Mucosa of stomach (tissue), 1 donor: ENCODE results near the gene MICALL2.

ENCODE experiments used
- H3K27me3 ChIP-seq: one replicate; pipeline ENCODE4 v1.7.0; 2013; ENCODE audit warnings: mild to moderate bottlenecking, low read length; ENCODE audit not compliant: control insufficient read depth, insufficient read depth
- H3K36me3 ChIP-seq: one replicate; pipeline ENCODE4 v1.7.0; 2013; ENCODE audit warnings: low read length; ENCODE audit not compliant: control insufficient read depth, insufficient read depth
- H3K4me1 ChIP-seq: one replicate; pipeline ENCODE4 v1.7.0; 2013; ENCODE audit warnings: mild to moderate bottlenecking, low read length; ENCODE audit not compliant: control insufficient read depth, insufficient read depth
- H3K4me3 ChIP-seq: one replicate; pipeline ENCODE4 v1.7.0; 2013; ENCODE audit warnings: low read length
- H3K9ac ChIP-seq: one replicate; pipeline ENCODE4 v1.7.0; 2013; ENCODE audit warnings: mild to moderate bottlenecking, low read length, moderate library complexity
- H3K9me3 ChIP-seq: one replicate; pipeline ENCODE4 v1.7.0; 2013; ENCODE audit warnings: mild to moderate bottlenecking, low read length, moderate library complexity; ENCODE audit not compliant: control insufficient read depth
- donor health status: Pancreatic carcinoma.

MICALL2 gene

GRCh38 chr7:1434165-1434718 is 25.0 kb downstream of the MICALL2 start:
- no peak overlapping the region for H3K9ac ChIP-seq
- peaks cover 17% of the 10 kb centered on the region for H3K27me3 ChIP-seq
- H3K4me1 ChIP-seq, result peaks cover 12% of the 10 kb centered on the region
- H3K9me3 ChIP-seq, result no peaks in the 10 kb centered on the region
- H3K36me3 ChIP-seq, result peaks cover 5% of the 10 kb centered on the region
- H3K4me3 ChIP-seq, result no peak overlapping the region

- H3K4me1 ChIP-seq, result peaks cover 12% of the 10 kb centered on the region
- no peaks in the 10 kb centered on the region for H3K9me3 ChIP-seq
- peaks cover 21% of the 10 kb centered on the region for H3K27me3 ChIP-seq
- H3K36me3 ChIP-seq, result peaks cover 5% of the 10 kb centered on the region
- no peak overlapping the region for H3K4me3 ChIP-seq
- no peak overlapping the region for H3K9ac ChIP-seq
These were observed 25.9 kb downstream of the MICALL2 start for GRCh38 chr7:1433128-1433920.

GRCh38 chr7:1432411-1433082 is 26.7 kb downstream of the MICALL2 start:
- no peak overlapping the region for H3K9ac ChIP-seq
- no peaks in the 10 kb centered on the region for H3K9me3 ChIP-seq
- peaks cover 12% of the 10 kb centered on the region for H3K4me1 ChIP-seq
- peaks cover 5% of the 10 kb centered on the region for H3K36me3 ChIP-seq
- peaks cover 21% of the 10 kb centered on the region for H3K27me3 ChIP-seq
- H3K4me3 ChIP-seq, result no peak overlapping the region

GRCh38 chr7:1431634-1432380 is 27.5 kb downstream of the MICALL2 start:
- Histone ChIP-seq H3K4me1 (peaks cover 12% of the 10 kb centered on the region), H3K36me3 (peaks cover 5% of the 10 kb centered on the region), H3K9me3 (no peaks in the 10 kb centered on the region), H3K27me3 (peaks cover 21% of the 10 kb centered on the region), H3K4me3 (no peak overlapping the region), H3K9ac (no peak overlapping the region)

- peaks cover 5% of the 10 kb centered on the region for H3K36me3 ChIP-seq
- peaks cover 12% of the 10 kb centered on the region for H3K4me1 ChIP-seq
- no peak overlapping the region for H3K9ac ChIP-seq
- no peak overlapping the region for H3K4me3 ChIP-seq
- H3K9me3 ChIP-seq, result no peaks in the 10 kb centered on the region
- peaks cover 21% of the 10 kb centered on the region for H3K27me3 ChIP-seq
These were observed 28.0 kb downstream of the MICALL2 start for GRCh38 chr7:1431226-1431625.

GRCh38 chr7:1430056-1430845 is 29.0 kb downstream of the MICALL2 start:
- H3K4me3 ChIP-seq, result no peak overlapping the region
- H3K4me1 ChIP-seq, result peaks cover 12% of the 10 kb centered on the region
- no peak overlapping the region for H3K9ac ChIP-seq
- no peaks in the 10 kb centered on the region for H3K9me3 ChIP-seq
- peaks cover 5% of the 10 kb centered on the region for H3K36me3 ChIP-seq
- peaks cover 21% of the 10 kb centered on the region for H3K27me3 ChIP-seq

- peaks cover 21% of the 10 kb centered on the region for H3K27me3 ChIP-seq
- no peak overlapping the region for H3K9ac ChIP-seq
- peaks cover 12% of the 10 kb centered on the region for H3K4me1 ChIP-seq
These were observed 30.2 kb downstream of the MICALL2 start for GRCh38 chr7:1428941-1429501.

GRCh38 chr7:1427064-1427657 is 32.1 kb downstream of the MICALL2 start:
- peaks cover 32% of the 10 kb centered on the region for H3K27me3 ChIP-seq
- peaks cover 2% of the 10 kb centered on the region for H3K4me1 ChIP-seq
- no peak overlapping the region for H3K4me3 ChIP-seq
- no peak overlapping the region for H3K9ac ChIP-seq
- H3K36me3 ChIP-seq, result no peaks in the 10 kb centered on the region
- no peaks in the 10 kb centered on the region for H3K9me3 ChIP-seq

More at GRCh38 chr7:1428941-1429501, 30.2 kb downstream of the MICALL2 start:
- Histone ChIP-seq H3K4me3 (no peak overlapping the region), H3K9me3 (no peaks in the 10 kb centered on the region), H3K36me3 (peaks cover 4% of the 10 kb centered on the region)

- H3K27me3 ChIP-seq, result peaks cover 36% of the 10 kb centered on the region
- H3K9me3 ChIP-seq, result no peaks in the 10 kb centered on the region
- no peaks in the 10 kb centered on the region for H3K4me1 ChIP-seq
- H3K9ac ChIP-seq, result no peak overlapping the region
- H3K4me3 ChIP-seq, result no peak overlapping the region
- H3K36me3 ChIP-seq, result no peaks in the 10 kb centered on the region
These were observed 32.8 kb downstream of the MICALL2 start for GRCh38 chr7:1426474-1426873.

GRCh38 chr7:1425292-1426136 is 33.8 kb downstream of the MICALL2 start:
- H3K4me1 ChIP-seq, result no peaks in the 10 kb centered on the region
- no peaks in the 10 kb centered on the region for H3K9me3 ChIP-seq
- H3K9ac ChIP-seq, result no peak overlapping the region
- H3K27me3 ChIP-seq, result peaks cover 33% of the 10 kb centered on the region
- no peaks in the 10 kb centered on the region for H3K36me3 ChIP-seq
- no peak overlapping the region for H3K4me3 ChIP-seq
